HL-60 (cell line): ENCODE measurements around the gene PALS2.

Source experiments
- DNase-seq, 2 experiments: peaks; one replicate each; pipeline ENCODE4 v3.0.0-alpha.2; 2010 to 2020; ENCODE audit warnings: low read depth in 1 of 2, low spot score in 1 of 2
- H3K27ac ChIP-seq: fragments of 250-450 bp; sonication (Bioruptor Pico); replicated peaks from 2 replicates; pipeline ENCODE4 v1.5.1; 2020; ENCODE audit warnings: mild to moderate bottlenecking, moderate library complexity
- H3K27me3 ChIP-seq: fragments of 250-450 bp; sonication (Bioruptor Pico); 2 replicates; pipeline ENCODE4 v1.5.1; 2021; ENCODE audit warnings: mild to moderate bottlenecking, moderate library complexity; ENCODE audit not compliant: insufficient read depth, poor library complexity, severe bottlenecking
- H3K4me3 ChIP-seq: replicated peaks from 2 replicates; pipeline ENCODE4 v1.5.1; 2011; ENCODE audit warnings: mild to moderate bottlenecking, control low read depth, low read length; ENCODE audit not compliant: insufficient read depth
- CTCF ChIP-seq: IDR thresholded peaks from one replicate; pipeline ENCODE4 v1.5.1; 2011; ENCODE audit warnings: low read length, control low read depth, inconsistent platforms; ENCODE audit not compliant: insufficient read depth
- GABPA ChIP-seq: IDR thresholded peaks from 2 replicates; pipeline ENCODE4 v1.6.1; 2012; ENCODE audit warnings: low read depth
- POLR2AphosphoS5 ChIP-seq: IDR thresholded peaks from 2 replicates; pipeline ENCODE4 v1.6.1; 2012; ENCODE audit warnings: low read depth
- REST ChIP-seq: IDR thresholded peaks from 2 replicates; pipeline ENCODE4 v1.6.1; 2012; ENCODE audit warnings: low read depth; ENCODE audit not compliant: insufficient replicate concordance
- SPI1 ChIP-seq: IDR thresholded peaks from 2 replicates; pipeline ENCODE4 v1.6.1; 2012; ENCODE audit warnings: low read depth, mild to moderate bottlenecking, borderline replicate concordance

Gene PALS2

GRCh38 chr7:24572393-24572996 lies 757 bp upstream of the PALS2 start:
- no peak for DNase-seq
- Histone ChIP-seq H3K4me3 (peak overlapping the region; percentile 63), H3K27me3 (peaks cover 17% of the 10 kb centered on the region), H3K27ac (no peak overlapping the region)
- no peak for TF ChIP-seq GABPA
- TF ChIP-seq CTCF: no peak
- TF ChIP-seq REST: no peak

- H3K27ac ChIP-seq: peak overlapping the region; percentile 64
- no peak for TF ChIP-seq REST
- TF ChIP-seq GABPA: no peak
- no peak for TF ChIP-seq CTCF
- TF ChIP-seq POLR2AphosphoS5: no peak
- no peak for TF ChIP-seq SPI1
- peak overlapping the region; percentile 63 for H3K4me3 ChIP-seq
- peak in 1 of 2 experiments; percentile 48 for DNase-seq
- H3K27me3 ChIP-seq: peaks cover 10% of the 10 kb centered on the region
Measured at GRCh38 chr7:24573554-24574338, 494 bp downstream of the PALS2 start.

GRCh38 chr7:24574386-24574785 lies 1.1 kb downstream of the PALS2 start:
- peak overlapping the region; percentile 63 for H3K4me3 ChIP-seq
- no peak for TF ChIP-seq POLR2AphosphoS5
- no peak for TF ChIP-seq SPI1
- TF ChIP-seq CTCF: no peak
- no peak for TF ChIP-seq REST
- no peak for TF ChIP-seq GABPA
- DNase-seq: peak in 1 of 2 experiments; percentile 3
- H3K27me3 ChIP-seq: peaks cover 10% of the 10 kb centered on the region
- H3K27ac ChIP-seq: peak overlapping the region; percentile 64
